Esophagus muscularis mucosa (tissue), 4 donors: ENCODE data around the gene USP6.

ENCODE experiments used
- EP300 ChIP-seq: sonication (generic); formaldehyde crosslinking; IDR thresholded peaks from one replicate; pipeline ENCODE4 v1.6.1; 2017; ENCODE audit warnings: antibody characterized with exemption
- POLR2A ChIP-seq: fragments of 450-650 bp; IDR thresholded peaks from one replicate; pipeline ENCODE4 v1.6.1; 2017; ENCODE audit warnings: antibody characterized with exemption, moderate library complexity, mild to moderate bottlenecking, low read depth
- POLR2AphosphoS5 ChIP-seq, 2 donors: sonication (generic); formaldehyde crosslinking; IDR thresholded peaks; one replicate each; pipeline ENCODE4 v1.6.1; 2017; ENCODE audit warnings: antibody characterized with exemption in 2 of 2
- TF ChIP-seq, protein P1 (sequence below), 3 experiments: fragments of 200-600 bp in 2 of 3; fragments of 450-650 bp in 1 of 3; sonication (generic) in 2 of 3; IDR thresholded peaks; one replicate each; pipeline ENCODE4 v1.5.1; 2017 to 2019; ENCODE audit warnings: antibody characterized with exemption in 3 of 3, mild to moderate bottlenecking in 2 of 3, moderate library complexity in 1 of 3

DNA sequence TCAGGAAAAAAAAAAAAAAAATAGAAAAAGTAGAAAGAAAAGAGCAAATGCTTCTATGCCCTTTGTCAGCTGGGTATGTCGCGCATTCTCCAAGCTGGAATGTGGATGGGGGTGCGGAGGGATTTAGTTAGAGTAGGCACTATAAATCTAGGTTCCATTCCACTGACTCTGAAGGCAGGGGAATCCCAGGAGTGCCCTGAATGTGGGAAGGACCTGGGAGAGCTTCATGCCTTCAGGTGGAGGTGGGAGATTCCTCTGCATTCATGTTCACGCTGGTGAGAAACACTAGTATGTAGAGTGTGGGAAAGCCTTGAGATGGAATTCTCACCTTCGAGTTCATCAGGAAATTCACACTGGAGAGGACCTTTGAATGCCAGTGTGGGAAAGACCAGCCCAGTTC, 16.6 kb upstream of the USP6 start:
- TF ChIP-seq, protein P1, sequence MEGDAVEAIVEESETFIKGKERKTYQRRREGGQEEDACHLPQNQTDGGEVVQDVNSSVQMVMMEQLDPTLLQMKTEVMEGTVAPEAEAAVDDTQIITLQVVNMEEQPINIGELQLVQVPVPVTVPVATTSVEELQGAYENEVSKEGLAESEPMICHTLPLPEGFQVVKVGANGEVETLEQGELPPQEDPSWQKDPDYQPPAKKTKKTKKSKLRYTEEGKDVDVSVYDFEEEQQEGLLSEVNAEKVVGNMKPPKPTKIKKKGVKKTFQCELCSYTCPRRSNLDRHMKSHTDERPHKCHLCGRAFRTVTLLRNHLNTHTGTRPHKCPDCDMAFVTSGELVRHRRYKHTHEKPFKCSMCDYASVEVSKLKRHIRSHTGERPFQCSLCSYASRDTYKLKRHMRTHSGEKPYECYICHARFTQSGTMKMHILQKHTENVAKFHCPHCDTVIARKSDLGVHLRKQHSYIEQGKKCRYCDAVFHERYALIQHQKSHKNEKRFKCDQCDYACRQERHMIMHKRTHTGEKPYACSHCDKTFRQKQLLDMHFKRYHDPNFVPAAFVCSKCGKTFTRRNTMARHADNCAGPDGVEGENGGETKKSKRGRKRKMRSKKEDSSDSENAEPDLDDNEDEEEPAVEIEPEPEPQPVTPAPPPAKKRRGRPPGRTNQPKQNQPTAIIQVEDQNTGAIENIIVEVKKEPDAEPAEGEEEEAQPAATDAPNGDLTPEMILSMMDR (IDR thresholded peaks at IDR 0.05), result no peak
- TF ChIP-seq POLR2A (no peak), POLR2AphosphoS5 (IDR thresholded peaks at IDR 0.05) (no peak), EP300 (no peak)
